Measurements from ENCODE around the gene TBCD.

TBCD gene

GRCh38 chr17:82888583-82889495 lies 137.0 kb downstream of the TBCD start:
- no peak for DNase-seq (ENCODE audit: low read depth)

GRCh38 chr17:82889496-82890338 lies 137.9 kb downstream of the TBCD start:
- no peak for DNase-seq (ENCODE audit: low read depth)

GRCh38 chr17:82890339-82890730 lies 138.5 kb downstream of the TBCD start:
- no peak for DNase-seq (ENCODE audit: low read depth)

- no peak for DNase-seq (ENCODE audit: low read depth)
These were observed 139.2 kb downstream of the TBCD start for GRCh38 chr17:82890926-82891678.

GRCh38 chr17:82891911-82892310 lies 140.0 kb downstream of the TBCD start:
- DNase-seq (ENCODE audit: low read depth) = no peak

- no peak for DNase-seq (ENCODE audit: low read depth)
These were observed 141.2 kb downstream of the TBCD start for GRCh38 chr17:82892899-82893565.

- DNase-seq (ENCODE audit: low read depth) = no peak
These were observed 141.9 kb downstream of the TBCD start for GRCh38 chr17:82893779-82894178.

GRCh38 chr17:82894389-82894788 lies 142.5 kb downstream of the TBCD start:
- no peak for DNase-seq (ENCODE audit: low read depth)

- DNase-seq (ENCODE audit: low read depth) = no peak
These were observed 143.2 kb downstream of the TBCD start for GRCh38 chr17:82895087-82895486.

- no peak for DNase-seq (ENCODE audit: low read depth)
These were observed 144.5 kb downstream of the TBCD start for GRCh38 chr17:82896071-82897000.

GRCh38 chr17:82897514-82898249 lies 145.8 kb downstream of the TBCD start:
- no peak for DNase-seq (ENCODE audit: low read depth)

GRCh38 chr17:82898976-82899514 lies 147.2 kb downstream of the TBCD start:
- no peak for DNase-seq (ENCODE audit: low read depth)

GRCh38 chr17:82899941-82900340 lies 148.1 kb downstream of the TBCD start:
- DNase-seq (ENCODE audit: low read depth) = no peak

GRCh38 chr17:82900741-82901140 lies 148.9 kb downstream of the TBCD start:
- DNase-seq (ENCODE audit: low read depth) = no peak

- no peak for DNase-seq (ENCODE audit: low read depth)
These were observed 149.5 kb downstream of the TBCD start for GRCh38 chr17:82901356-82901755.

- DNase-seq (ENCODE audit: low read depth) = no peak
These were observed 150.0 kb downstream of the TBCD start for GRCh38 chr17:82901856-82902255.

- DNase-seq (ENCODE audit: low read depth) = no peak
These were observed 151.4 kb downstream of the TBCD start for GRCh38 chr17:82902972-82903874.

- DNase-seq (ENCODE audit: low read depth) = no peak
These were observed 153.3 kb downstream of the TBCD start for GRCh38 chr17:82905130-82905529.
